ENCODE measurements around the gene TUBB2B. TPM values are rescaled to one million over a fixed set of nuclear protein-coding genes. Genes with fewer than 3 reads are reported as not detected.

TUBB2B gene
- total and polyA plus RNA-seq, 7 donors, result 2.3 to 24.9 (median 12.7) TPM

GRCh38 chr6:3210024-3210610 is 17.3 kb downstream of the TUBB2B start:
- WGBS, 2 donors, result 88 to 90% methylated on average over 9 of the region's 9 CpGs
- H3K36me3 ChIP-seq, result no peaks in the 10 kb centered on the region

GRCh38 chr6:3209114-3210023 is 18.1 kb downstream of the TUBB2B start:
- Histone ChIP-seq H3K27ac (peak overlapping the region; percentile 12 to 76 (median 28)), H3K36me3 (no peaks in the 10 kb centered on the region), H3K4me1 (peaks cover 0 to 29% (median 21%) of the 10 kb centered on the region in 4 donors), H3K27me3 (no peaks in the 10 kb centered on the region), H3K4me3 (no peak overlapping the region), H3K9me3 (no peaks in the 10 kb centered on the region)
- 45 to 64% methylated on average over 17 of the region's 17 CpGs for WGBS, 2 donors
- no peak for DNase-seq
- TF ChIP-seq EP300 (IDR thresholded peaks at IDR 0.05), result no peak
- TF ChIP-seq POLR2AphosphoS5 (IDR thresholded peaks at IDR 0.05), result no peak
- TF ChIP-seq POLR2A (IDR thresholded peaks at IDR 0.05), result no peak
- TF ChIP-seq CTCF (IDR thresholded peaks at IDR 0.05), result no peak
- intact Hi-C loops (cut with DNase I), result loop anchor here (5.0 kb wide), 1 partner anchor 47 kb away; no protein-coding TSS in a partner anchor

More at GRCh38 chr6:3210024-3210610, 17.3 kb downstream of the TUBB2B start:
- Histone ChIP-seq H3K4me3 (no peak overlapping the region), H3K27me3 (no peaks in the 10 kb centered on the region), H3K9me3 (no peaks in the 10 kb centered on the region), H3K4me1 (peaks cover 0 to 29% (median 21%) of the 10 kb centered on the region in 4 donors), H3K27ac (peak overlapping the region in 3 of 4 donors; percentile 13 to 76 (median 44))
- no peak for TF ChIP-seq POLR2AphosphoS5 (IDR thresholded peaks at IDR 0.05)
- intact Hi-C loops (cut with DNase I), result no loop called here
- DNase-seq, result no peak

GRCh38 chr6:3208775-3209113 is 18.7 kb downstream of the TUBB2B start:
- 88 to 96% methylated on average over 1 of the region's 1 CpG for WGBS, 2 donors
- intact Hi-C loops (cut with DNase I), result loop anchor here (5.0 kb wide), 1 partner anchor 46 kb away; no protein-coding TSS in a partner anchor
- DNase-seq, result no peak
- no peak overlapping the region for H3K4me3 ChIP-seq
- H3K9me3 ChIP-seq, result no peaks in the 10 kb centered on the region
- peak overlapping the region; percentile 7 to 76 (median 28) for H3K27ac ChIP-seq
- TF ChIP-seq EP300 (IDR thresholded peaks at IDR 0.05), result no peak
- H3K4me1 ChIP-seq, result peaks cover 0 to 29% (median 21%) of the 10 kb centered on the region in 4 donors
- no peaks in the 10 kb centered on the region for H3K27me3 ChIP-seq
- H3K36me3 ChIP-seq, result no peaks in the 10 kb centered on the region

GRCh38 chr6:3208098-3208774 is 19.2 kb downstream of the TUBB2B start:
- H3K4me1 ChIP-seq, result peaks cover 0 to 29% (median 21%) of the 10 kb centered on the region in 4 donors
- peak overlapping the region; percentile 7 to 76 (median 28) for H3K27ac ChIP-seq
- intact Hi-C loops (cut with DNase I), result loop anchor here (5.0 kb wide), 1 partner anchor 46 kb away; no protein-coding TSS in a partner anchor
- H3K27me3 ChIP-seq, result no peaks in the 10 kb centered on the region
- TF ChIP-seq POLR2AphosphoS5 (IDR thresholded peaks at IDR 0.05), result peak in 2 of 4 donors; percentile 22 to 35
- no peak for TF ChIP-seq EP300 (IDR thresholded peaks at IDR 0.05)
- no peak for TF ChIP-seq CTCF (IDR thresholded peaks at IDR 0.05)
- no peak for DNase-seq
- WGBS, 2 donors, result 82 to 89% methylated on average over 14 of the region's 14 CpGs
- H3K4me3 ChIP-seq, result no peak overlapping the region
- no peaks in the 10 kb centered on the region for H3K36me3 ChIP-seq
- no peaks in the 10 kb centered on the region for H3K9me3 ChIP-seq

GRCh38 chr6:3206339-3207015 is 21.0 kb downstream of the TUBB2B start:
- intact Hi-C loops (cut with DNase I), result loop anchor here (5.0 kb wide), 1 partner anchor 44 kb away; no protein-coding TSS in a partner anchor
- DNase-seq, result no peak
- H3K9me3 ChIP-seq, result no peaks in the 10 kb centered on the region
- no peaks in the 10 kb centered on the region for H3K36me3 ChIP-seq
- H3K4me3 ChIP-seq, result no peak overlapping the region
- 88 to 91% methylated on average over 7 of the region's 7 CpGs for WGBS, 2 donors
- no peak for TF ChIP-seq POLR2AphosphoS5 (IDR thresholded peaks at IDR 0.05)
- TF ChIP-seq EP300 (IDR thresholded peaks at IDR 0.05), result no peak
- no peak for TF ChIP-seq CTCF (IDR thresholded peaks at IDR 0.05)
- TF ChIP-seq POLR2A (IDR thresholded peaks at IDR 0.05), result no peak
- no peak overlapping the region for H3K27ac ChIP-seq
- no peaks in the 10 kb centered on the region for H3K27me3 ChIP-seq
- peaks cover 0 to 22% (median 12%) of the 10 kb centered on the region in 4 donors for H3K4me1 ChIP-seq

All from sigmoid colon (tissue), 7 donors.